ENCODE data around the gene LYST.
"Not testable (repeated sequence)": the region's sequence is repeated elsewhere in the genome, so short reads cannot be mapped to it uniquely, and the experiment has no call there.

Gene LYST

GRCh38 chr1:235640580-235640979 is 226.1 kb downstream of the LYST start:
- in situ Hi-C loops (cut with MboI; ENCODE audit: low sequenced_read_pairs) = no loop called here

- in situ Hi-C loops (cut with MboI; ENCODE audit: low sequenced_read_pairs) = no loop called here
Measured at GRCh38 chr1:235639226-235640205, 227.2 kb downstream of the LYST start.

DNA sequence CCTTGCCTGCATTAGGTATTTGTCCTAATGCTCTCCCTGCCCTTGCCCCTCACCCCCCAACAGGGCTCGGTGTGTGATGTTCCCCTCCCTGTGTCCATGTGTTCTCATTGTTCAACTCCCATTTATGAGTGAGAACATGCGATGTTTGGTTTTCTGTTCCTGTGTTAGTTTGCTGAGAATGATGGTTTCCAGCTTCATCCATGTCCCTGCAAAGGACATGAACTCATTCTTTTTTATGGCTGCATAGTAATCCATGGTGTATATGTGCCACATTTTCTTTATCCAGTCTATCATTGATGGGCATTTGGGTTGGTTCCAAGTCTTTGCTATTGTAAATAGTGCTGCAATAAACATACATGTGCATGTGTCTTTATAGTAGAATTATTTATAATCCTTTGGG is 228.1 kb downstream of the LYST start:
- in situ Hi-C loops (cut with MboI; ENCODE audit: low sequenced_read_pairs) = not testable (repeated sequence)

DNA sequence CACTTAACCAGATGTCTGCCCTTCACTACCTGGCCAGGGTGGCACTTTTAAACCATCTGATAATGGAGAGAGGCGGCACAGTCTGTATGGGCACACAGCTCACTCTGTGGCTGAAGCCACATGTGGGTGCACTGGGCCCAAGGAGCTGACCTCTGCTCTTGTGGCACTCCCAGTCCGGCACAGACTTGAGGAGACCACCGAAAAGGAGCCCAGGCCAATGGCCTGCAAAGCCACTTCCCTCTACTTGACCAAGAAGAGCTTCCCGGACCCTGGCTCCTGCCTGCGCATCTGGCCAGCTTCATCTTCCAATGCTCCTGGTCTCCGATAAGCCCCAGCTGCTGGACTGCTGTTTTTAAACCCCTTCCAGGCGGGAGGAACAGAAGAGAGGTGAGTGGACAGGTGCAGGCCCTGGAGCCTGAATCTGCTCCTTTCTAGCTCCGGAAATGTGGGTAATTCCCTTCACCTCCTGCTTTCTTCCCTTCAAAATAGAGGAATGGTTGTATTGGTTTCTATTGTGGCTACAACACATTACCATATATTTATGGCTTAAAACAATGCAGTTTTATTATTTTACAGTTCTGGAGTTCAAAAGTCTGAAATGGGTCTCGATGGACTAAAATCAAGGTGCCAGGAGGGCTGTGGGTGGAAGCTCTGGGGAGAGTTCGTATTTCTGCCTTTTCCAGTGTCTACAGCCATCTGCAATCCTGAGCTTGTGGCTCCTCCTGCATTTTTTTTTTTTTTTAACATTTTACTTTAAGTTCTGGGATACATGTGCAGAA is 228.8 kb downstream of the LYST start:
- in situ Hi-C loops (cut with MboI; ENCODE audit: low sequenced_read_pairs) = no loop called here

GRCh38 chr1:235635938-235636662 is 230.6 kb downstream of the LYST start:
- in situ Hi-C loops (cut with MboI; ENCODE audit: low sequenced_read_pairs) = no loop called here

- in situ Hi-C loops (cut with MboI; ENCODE audit: low sequenced_read_pairs) = no loop called here
Measured at GRCh38 chr1:235632506-235633401, 234.0 kb downstream of the LYST start.

DNA sequence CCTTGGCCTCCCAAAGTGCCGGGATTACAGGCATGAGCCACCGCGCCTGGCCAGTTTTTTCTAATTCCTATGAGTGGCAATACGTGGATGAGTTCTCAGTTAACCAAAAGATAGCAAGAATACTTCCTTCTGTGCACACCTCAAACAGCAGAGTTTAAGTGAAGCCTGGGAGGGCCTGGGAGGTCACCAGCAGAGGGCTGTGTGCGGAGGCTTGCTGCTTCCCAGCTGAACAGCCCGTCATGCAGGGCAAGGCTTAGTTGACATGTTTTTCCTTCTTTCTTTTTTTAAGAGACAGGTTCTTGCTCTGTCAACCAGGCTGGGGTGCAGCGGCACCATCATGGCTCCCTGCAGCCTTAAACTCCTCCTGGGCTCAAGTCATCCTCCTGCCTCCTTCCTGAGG is 234.9 kb downstream of the LYST start:
- in situ Hi-C loops (cut with MboI; ENCODE audit: low sequenced_read_pairs) = no loop called here

DNA sequence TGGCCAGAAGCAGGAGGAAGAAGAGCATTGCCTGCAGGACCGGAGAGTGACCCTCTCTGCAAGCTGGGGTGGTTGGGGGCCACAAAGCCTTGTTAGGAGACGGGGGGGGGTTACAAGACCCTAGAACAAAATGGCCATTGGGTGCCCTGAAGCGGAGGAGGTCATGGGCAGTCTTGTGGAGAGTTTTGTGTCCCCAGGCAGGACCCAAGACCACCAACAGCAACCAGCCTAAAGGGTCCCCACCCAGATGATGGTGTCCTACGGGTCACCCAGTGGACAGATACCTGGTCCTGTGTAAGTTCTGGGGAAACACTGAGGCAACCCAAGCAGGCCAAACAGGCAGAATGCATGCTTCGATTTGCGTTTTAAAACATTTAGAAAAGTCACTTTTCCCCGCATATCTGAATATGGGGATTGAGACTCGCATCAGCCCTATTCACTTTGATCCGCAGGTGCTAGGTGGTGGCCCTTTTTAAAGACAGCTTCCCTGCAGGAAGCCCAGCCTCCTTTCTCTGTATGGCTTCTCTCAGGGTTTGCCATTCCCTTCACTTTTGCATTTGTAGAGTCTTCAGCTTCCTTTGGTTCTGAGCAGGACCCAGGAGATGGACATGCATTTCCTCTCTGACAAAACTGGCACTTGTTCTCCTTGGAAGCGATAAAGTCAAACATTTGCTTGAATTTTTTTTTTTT is 238.2 kb downstream of the LYST start:
- in situ Hi-C loops (cut with MboI; ENCODE audit: low sequenced_read_pairs) = no loop called here

DNA sequence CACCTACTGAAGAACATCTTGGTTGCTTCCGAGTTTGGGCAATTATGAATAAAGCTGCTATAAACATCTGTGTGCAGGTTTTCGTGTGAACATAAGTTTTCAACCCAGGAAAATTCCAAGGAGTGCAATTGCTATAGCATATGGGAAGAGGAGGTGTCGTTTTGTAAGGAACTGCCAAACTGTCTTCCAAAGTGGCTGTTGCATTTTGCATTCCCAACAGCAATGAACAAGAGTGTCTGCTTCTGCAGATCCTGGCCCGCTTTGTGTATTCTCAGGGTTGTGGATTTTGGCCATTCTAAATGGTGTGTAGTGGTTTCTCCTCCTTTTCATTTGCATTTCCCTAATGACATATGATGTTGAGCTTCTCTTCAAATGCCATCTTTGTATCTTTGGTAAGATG is 240.9 kb downstream of the LYST start:
- in situ Hi-C loops (cut with MboI; ENCODE audit: low sequenced_read_pairs) = no loop called here

DNA sequence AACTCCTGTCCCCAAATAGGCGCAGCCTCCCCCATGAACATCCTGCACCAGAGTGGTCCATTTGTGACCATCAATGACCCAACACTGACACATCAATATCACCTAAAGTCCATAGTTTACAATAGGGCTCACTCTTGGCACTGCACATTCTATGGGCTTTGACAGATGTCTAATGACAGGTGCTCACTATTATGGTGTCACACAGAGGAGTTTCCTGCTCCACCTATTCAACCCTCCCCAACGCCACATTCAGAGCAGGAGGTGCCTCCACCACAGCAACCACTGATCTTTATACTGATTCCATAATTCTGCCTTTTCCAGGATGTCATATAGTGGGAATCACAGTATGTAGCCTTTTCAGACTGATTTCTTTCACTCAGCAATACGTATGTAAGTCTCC is 241.4 kb downstream of the LYST start:
- in situ Hi-C loops (cut with MboI; ENCODE audit: low sequenced_read_pairs) = no loop called here

- in situ Hi-C loops (cut with MboI; ENCODE audit: low sequenced_read_pairs) = no loop called here
Measured at GRCh38 chr1:235624721-235625333, 241.9 kb downstream of the LYST start.

- in situ Hi-C loops (cut with MboI; ENCODE audit: low sequenced_read_pairs) = no loop called here
Measured at GRCh38 chr1:235622936-235623779, 243.5 kb downstream of the LYST start.

- in situ Hi-C loops (cut with MboI; ENCODE audit: low sequenced_read_pairs) = not testable (repeated sequence)
Measured at GRCh38 chr1:235619149-235619548, 247.6 kb downstream of the LYST start.

GRCh38 chr1:235617808-235618207 is 248.9 kb downstream of the LYST start:
- in situ Hi-C loops (cut with MboI; ENCODE audit: low sequenced_read_pairs) = no loop called here

GRCh38 chr1:235617140-235617539 is 249.6 kb downstream of the LYST start:
- in situ Hi-C loops (cut with MboI; ENCODE audit: low sequenced_read_pairs) = no loop called here

DNA sequence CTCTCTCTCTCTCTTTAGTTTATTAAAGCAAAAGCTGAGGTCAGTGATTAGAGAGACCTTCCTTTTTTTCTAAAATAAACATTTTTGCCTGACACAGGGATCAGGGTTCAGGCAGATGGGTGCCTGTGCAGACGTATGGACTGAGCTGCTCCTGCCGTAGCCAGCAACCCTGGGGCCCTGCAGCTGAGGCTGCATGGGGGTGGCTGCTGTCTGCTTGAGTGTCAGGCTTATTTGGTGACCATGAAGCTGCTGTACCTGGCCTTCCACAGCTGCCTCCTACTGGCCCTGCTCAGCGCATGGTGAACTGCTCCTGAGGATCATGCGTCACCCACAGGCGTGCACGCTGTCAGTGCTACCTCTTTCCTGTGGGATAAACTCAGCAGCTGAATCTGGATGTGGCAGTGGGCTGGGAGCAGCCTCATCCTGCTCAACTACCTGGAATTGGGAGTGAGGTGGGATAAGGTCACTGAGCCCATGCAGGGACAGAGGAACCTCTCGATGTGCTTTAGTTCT is 252.2 kb downstream of the LYST start:
- in situ Hi-C loops (cut with MboI; ENCODE audit: low sequenced_read_pairs) = no loop called here

DNA sequence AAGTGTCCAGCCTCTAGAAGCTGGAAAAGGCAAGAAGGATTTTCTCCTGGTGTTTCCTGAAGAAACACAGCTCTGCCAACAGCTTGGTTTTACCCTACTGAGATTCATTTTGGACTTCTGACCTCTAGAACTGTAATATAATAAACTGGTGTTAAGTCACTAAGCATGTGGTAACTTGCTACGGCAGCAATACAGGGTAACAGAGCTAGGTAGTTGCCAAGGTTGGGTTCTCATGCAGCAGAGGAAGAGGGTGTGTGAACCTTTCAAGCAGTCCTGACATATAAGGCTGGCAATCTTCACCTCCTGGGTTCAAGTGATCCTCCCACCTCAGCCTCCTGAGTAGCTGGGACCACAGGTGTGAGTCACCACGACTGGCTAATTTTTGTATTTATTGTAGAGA is 253.1 kb downstream of the LYST start:
- in situ Hi-C loops (cut with MboI; ENCODE audit: low sequenced_read_pairs) = no loop called here

- in situ Hi-C loops (cut with MboI; ENCODE audit: low sequenced_read_pairs) = no loop called here
Measured at GRCh38 chr1:235612761-235613160, 253.9 kb downstream of the LYST start.
